ENCODE results near the gene UBE2J2. TPM values are rescaled to one million over a fixed set of nuclear protein-coding genes. Genes with fewer than 3 reads are reported as not detected.

The UBE2J2 gene
- polyA plus RNA-seq, 1 donor from 2014 or later: 79.7 TPM

GRCh38 chr1:1245817-1246576, 27.7 kb downstream of the UBE2J2 start:
- H3K9me3 ChIP-seq (ENCODE audit: low read length): no peaks in the 10 kb centered on the region
- H3K4me2 ChIP-seq (ENCODE audit: low read length): no peak overlapping the region
- TF ChIP-seq EZH2 (IDR thresholded peaks at IDR 0.05; ENCODE audit: borderline replicate concordance, insufficient read depth, low read length, poor library complexity, severe bottlenecking) (no peak), TAF1 (IDR thresholded peaks at IDR 0.05; ENCODE audit: low read depth) (no peak), REST (IDR thresholded peaks at IDR 0.05; ENCODE audit: borderline replicate concordance) (no peak), CTCF (IDR thresholded peaks at IDR 0.05; ENCODE audit: poor library complexity, severe bottlenecking) (no peak), SMC3 (conservative IDR thresholded peaks at IDR 0.05; ENCODE audit: poor library complexity) (no peak), RAD21 (conservative IDR thresholded peaks at IDR 0.05) (no peak), EP300 (conservative IDR thresholded peaks at IDR 0.05; ENCODE audit: poor library complexity, severe bottlenecking) (no peak), POLR2AphosphoS5 (IDR thresholded peaks at IDR 0.05) (no peak), MXI1 (conservative IDR thresholded peaks at IDR 0.05; ENCODE audit: poor library complexity, severe bottlenecking) (no peak)
- H3K27me3 ChIP-seq (ENCODE audit: insufficient read depth, low read depth, low read length): peaks cover 3% of the 10 kb centered on the region
- H3K4me3 ChIP-seq (ENCODE audit: low read length): no peak overlapping the region
- no peaks in the 10 kb centered on the region for H3K36me3 ChIP-seq (ENCODE audit: insufficient read depth, low read length)
- no peaks in the 10 kb centered on the region for H3K9me2 ChIP-seq (ENCODE audit: insufficient read depth, low read length)
- no peaks in the 10 kb centered on the region for H4K20me1 ChIP-seq (ENCODE audit: insufficient read depth)
- no peak overlapping the region for H3K9ac ChIP-seq (ENCODE audit: low read length)
- H2AFZ ChIP-seq (ENCODE audit: low read depth, low read length): no peak overlapping the region
- no peak overlapping the region for H3K27ac ChIP-seq (ENCODE audit: low read length)
- no peaks in the 10 kb centered on the region for H3F3A ChIP-seq (ENCODE audit: insufficient read depth, low read length, poor library complexity, severe bottlenecking)
- no peaks in the 10 kb centered on the region for H3K79me2 ChIP-seq (replicated peaks; ENCODE audit: insufficient read depth, low read length)

- H3F3A ChIP-seq (ENCODE audit: insufficient read depth, low read length, poor library complexity, severe bottlenecking): no peaks in the 10 kb centered on the region
- H3K9ac ChIP-seq (ENCODE audit: low read length): no peak overlapping the region
- no peak overlapping the region for H3K4me2 ChIP-seq (ENCODE audit: low read length)
- no peak overlapping the region for H2AFZ ChIP-seq (ENCODE audit: low read depth, low read length)
- no peaks in the 10 kb centered on the region for H3K9me3 ChIP-seq (ENCODE audit: low read length)
- TF ChIP-seq SMC3 (conservative IDR thresholded peaks at IDR 0.05; ENCODE audit: poor library complexity): no peak
- no peak for TF ChIP-seq REST (IDR thresholded peaks at IDR 0.05; ENCODE audit: borderline replicate concordance)
- no peak for TF ChIP-seq MXI1 (conservative IDR thresholded peaks at IDR 0.05; ENCODE audit: poor library complexity, severe bottlenecking)
- TF ChIP-seq EP300 (conservative IDR thresholded peaks at IDR 0.05; ENCODE audit: poor library complexity, severe bottlenecking): no peak
- no peak for TF ChIP-seq EZH2 (IDR thresholded peaks at IDR 0.05; ENCODE audit: borderline replicate concordance, insufficient read depth, low read length, poor library complexity, severe bottlenecking)
- no peak for TF ChIP-seq TAF1 (IDR thresholded peaks at IDR 0.05; ENCODE audit: low read depth)
- TF ChIP-seq CTCF (IDR thresholded peaks at IDR 0.05; ENCODE audit: poor library complexity, severe bottlenecking): no peak
- TF ChIP-seq RAD21 (conservative IDR thresholded peaks at IDR 0.05): no peak
- TF ChIP-seq POLR2AphosphoS5 (IDR thresholded peaks at IDR 0.05): no peak
- peaks cover 3% of the 10 kb centered on the region for H3K27me3 ChIP-seq (ENCODE audit: insufficient read depth, low read depth, low read length)
- H3K4me3 ChIP-seq (ENCODE audit: low read length): no peak overlapping the region
- no peaks in the 10 kb centered on the region for H3K79me2 ChIP-seq (replicated peaks; ENCODE audit: insufficient read depth, low read length)
- no peaks in the 10 kb centered on the region for H4K20me1 ChIP-seq (ENCODE audit: insufficient read depth)
- no peaks in the 10 kb centered on the region for H3K36me3 ChIP-seq (ENCODE audit: insufficient read depth, low read length)
- H3K27ac ChIP-seq (ENCODE audit: low read length): no peak overlapping the region
- no peaks in the 10 kb centered on the region for H3K9me2 ChIP-seq (ENCODE audit: insufficient read depth, low read length)
Observed at GRCh38 chr1:1245178-1245816, 28.4 kb downstream of the UBE2J2 start.

All from neural cell (in vitro differentiated cells).